K562 (cell line): Measurements from ENCODE around the gene MPL. TPM values are rescaled to one million over a fixed set of nuclear protein-coding genes. Genes with fewer than 3 reads are reported as not detected.

ENCODE experiments used
- ATAC-seq: fragments of 200-7000 bp; cut with Tn5 transposase; 3 replicates; pipeline ENCODE4 v1.9.1; 2020; ENCODE audit warnings: moderate library complexity
- BruUV-seq: library from RNA; stranded (reverse); fragments of 400-500 nt; replicated peaks from 2 replicates; lab custom pipeline; 2021; lab: Mats Ljungman, UMichigan
- CTCF ChIA-PET: fragments of 300-600 bp; formaldehyde crosslinking; extraction: SDS; loops from one replicate; lab custom pipeline; 2021; ENCODE audit warnings: low intra/inter-chr PET ratio; lab: Yijun Ruan, JAX
- POLR2A ChIA-PET: fragments of 300-600, 350-650 bp; sonication (Branson Sonifier 250); formaldehyde crosslinking; extraction: SDS; loops from one replicate; lab custom pipeline; 2021; ENCODE audit warnings: antibody characterized with exemption, inconsistent platforms; lab: Yijun Ruan, JAX
- DNase-seq, 4 experiments: peaks; one replicate each; pipeline versions ENCODE4 v3.0.0 to v3.0.0-alpha.2; 2011 to 2018; ENCODE audit warnings: low spot score in 3 of 4, mixed read lengths in 3 of 4; ENCODE audit errors: extremely low read depth in 1 of 4
- FAIRE-seq: peaks from 2 replicates; lab custom pipeline; 2011; peaks lifted over from hg19 to GRCh38; lab: Jason Lieb, UNC
- H2AFZ ChIP-seq: 2 replicates; pipeline ENCODE4 v1.6.0; 2011; ENCODE audit warnings: low read depth, low read length, control low read depth, inconsistent platforms
- H3K27ac ChIP-seq: fragments of 200-600 bp; 3 replicates; pipeline ENCODE4 v1.8.0; 2011; ENCODE audit warnings: low read depth, mild to moderate bottlenecking, control low read depth, inconsistent platforms, low read length, moderate library complexity, mixed read lengths; ENCODE audit errors: extremely low read depth
- H3K27me3 ChIP-seq, 2 experiments: fragments of 300-600 bp in 1 of 2; 2 replicates in 1 of 2; 3 replicates in 1 of 2; pipeline versions ENCODE4 v1.6.0 to v1.8.0; 2011; ENCODE audit warnings: inconsistent platforms in 2 of 2, low read length in 2 of 2, mild to moderate bottlenecking in 1 of 2, mixed read lengths in 1 of 2, moderate library complexity in 1 of 2; ENCODE audit not compliant: control insufficient read depth in 2 of 2, insufficient read depth in 2 of 2
- H3K36me3 ChIP-seq: fragments of 300-600 bp; 3 replicates; pipeline ENCODE4 v1.8.0; 2011; ENCODE audit warnings: mild to moderate bottlenecking, low read length, inconsistent platforms; ENCODE audit not compliant: control insufficient read depth, insufficient read depth
- H3K4me1 ChIP-seq, 2 experiments: fragments of 200-600 bp in 1 of 2; replicated peaks in 1 of 2; 2 replicates in 1 of 2; 3 replicates in 1 of 2; pipeline versions ENCODE4 v1.5.1 to v1.8.0; 2011; ENCODE audit warnings: inconsistent platforms in 2 of 2, low read length in 2 of 2, mild to moderate bottlenecking in 1 of 2, mixed read lengths in 1 of 2, moderate library complexity in 1 of 2; ENCODE audit not compliant: control insufficient read depth in 2 of 2, insufficient read depth in 2 of 2
- H3K4me2 ChIP-seq: 2 replicates; pipeline ENCODE4 v1.6.1; 2011; ENCODE audit warnings: low read length, control low read depth, inconsistent platforms, mixed read lengths; ENCODE audit not compliant: insufficient read depth
- H3K4me3 ChIP-seq: fragments of 200-600 bp; sonication (generic), shearing (Covaris generic); 2 replicates; pipeline ENCODE4 v1.5.1; 2016; ENCODE audit warnings: control low read depth, inconsistent platforms
- H3K79me2 ChIP-seq: fragments of 200-600 bp; 3 replicates; pipeline ENCODE4 v1.8.0; 2011; ENCODE audit warnings: low read length, inconsistent platforms; ENCODE audit not compliant: control insufficient read depth, insufficient read depth
- H3K9ac ChIP-seq, 2 experiments: 2 replicates each; pipeline versions ENCODE4 v1.6.0 to v1.6.1; 2011; ENCODE audit warnings: low read depth in 2 of 2, low read length in 2 of 2, control low read depth in 1 of 2, inconsistent platforms in 1 of 2, mild to moderate bottlenecking in 1 of 2, mixed read lengths in 1 of 2; ENCODE audit not compliant: insufficient read depth in 1 of 2
- H3K9me1 ChIP-seq: one replicate; pipeline ENCODE4 v1.6.0; 2011; ENCODE audit warnings: inconsistent platforms, mild to moderate bottlenecking, low read length, moderate library complexity; ENCODE audit not compliant: control insufficient read depth, insufficient read depth
- H3K9me3 ChIP-seq: replicated peaks from 2 replicates; pipeline ENCODE4 v1.5.1; 2011; ENCODE audit warnings: low read depth, low read length, inconsistent platforms; ENCODE audit not compliant: control insufficient read depth, insufficient read depth
- H4K20me1 ChIP-seq: replicated peaks from 2 replicates; pipeline ENCODE4 v1.6.1; 2011; ENCODE audit warnings: low read length, inconsistent platforms, mixed read lengths; ENCODE audit not compliant: control insufficient read depth, insufficient read depth
- ESRRA ChIP-seq: fragments of 450-650 bp; IDR thresholded peaks from 2 replicates; pipeline ENCODE4 v1.6.1; 2014; ENCODE audit warnings: low read depth, mild to moderate bottlenecking, moderate library complexity, borderline replicate concordance
- HMG20A ChIP-seq: fragments of 450-650 bp; formaldehyde crosslinking; conservative IDR thresholded peaks from 2 replicates; pipeline ENCODE4 v1.4.0; 2020; ENCODE audit warnings: mild to moderate bottlenecking, mixed read lengths
- MCM3 ChIP-seq: fragments of 450-650 bp; IDR thresholded peaks from 2 replicates; pipeline ENCODE4 v1.6.1; 2016
- MECOM ChIP-seq: fragments of 250-450 bp; sonication (Bioruptor Pico); IDR thresholded peaks from 2 replicates; pipeline ENCODE4 v1.8.0; 2022; ENCODE audit warnings: inconsistent platforms
- PHF21A ChIP-seq: fragments of 450-650 bp; IDR thresholded peaks from 2 replicates; pipeline ENCODE4 v1.6.1; 2017; ENCODE audit warnings: low read depth, borderline replicate concordance
- PHTF2 ChIP-seq: fragments of 250-450 bp; sonication (Bioruptor Pico); IDR thresholded peaks from 2 replicates; pipeline ENCODE4 v1.5.0; 2021; ENCODE audit warnings: mild to moderate bottlenecking
- RFX1 ChIP-seq: fragments of 450-650 bp; IDR thresholded peaks from 2 replicates; pipeline ENCODE4 v1.6.1; 2016; ENCODE audit warnings: mild to moderate bottlenecking, moderate library complexity
- RHOXF2B ChIP-seq: fragments of 250-450 bp; sonication (Bioruptor Pico); conservative IDR thresholded peaks from 2 replicates; pipeline ENCODE4 v1.5.1; 2021
- SIRT6 ChIP-seq: IDR thresholded peaks from one replicate; pipeline ENCODE4 v1.6.1; 2012; ENCODE audit warnings: low read depth, mild to moderate bottlenecking, control low read depth, inconsistent platforms, low read length, moderate library complexity
- SOX6 ChIP-seq: fragments of 450-650 bp; IDR thresholded peaks from 2 replicates; pipeline ENCODE4 v1.6.1; 2014; ENCODE audit warnings: mild to moderate bottlenecking
- SREBF2 ChIP-seq: sonication (generic); formaldehyde crosslinking; IDR thresholded peaks from 2 replicates; pipeline ENCODE4 v1.4.0; 2020; ENCODE audit warnings: mild to moderate bottlenecking, missing genetic modification reagents
- ZFP1 ChIP-seq: fragments of 450-650 bp; formaldehyde crosslinking; IDR thresholded peaks from 2 replicates; pipeline ENCODE4 v1.4.0; 2020; ENCODE audit warnings: mild to moderate bottlenecking, mixed read lengths
- ZNF197 ChIP-seq: fragments of 200-800 bp; sonication (Bioruptor generic); IDR thresholded peaks from 2 replicates; pipeline ENCODE4 v1.6.1; 2016; ENCODE audit warnings: low read depth, missing genetic modification characterization, missing compliant biosample characterization
- ZNF408 ChIP-seq: fragments of 250-450 bp; sonication (Bioruptor Pico); IDR thresholded peaks from 2 replicates; pipeline ENCODE4 v1.4.0; 2020; ENCODE audit warnings: low read depth, mild to moderate bottlenecking, moderate library complexity
- ZNF436 ChIP-seq: fragments of 250-450, 450-650 bp; sonication (Bioruptor Pico); formaldehyde crosslinking; IDR thresholded peaks from 2 replicates; pipeline ENCODE4 v1.7.0; 2020; ENCODE audit warnings: mild to moderate bottlenecking
- WGBS: fragments of 100-300 bp; shearing (Covaris generic); methylation state at CpG from one replicate; pipeline ENCODE4 v1.1.6; 2016; ENCODE audit warnings: low coverage, mixed read lengths; ENCODE audit not compliant: insufficient coverage; ENCODE audit errors: missing lambda C conversion rate; 5-methylcytosine and 5-hydroxymethylcytosine counted together
- in situ Hi-C: fragments of 300-500 bp; cut with MboI; formaldehyde crosslinking; loops from 4 replicates; pipeline ENCODE4 v1.15.0; 2018; ENCODE audit warnings: inconsistent platforms, mixed read lengths
- intact Hi-C: fragments of 100-400 bp; cut with micrococcal nuclease; formaldehyde crosslinking; loops from 2 replicates; pipeline ENCODE4 v1.14.2; 2022
- polyA plus RNA-seq, 8 experiments: library from polyadenylated mRNA; depleted of rRNA in 4 of 8; stranded (reverse) in 5 of 8; unstranded in 3 of 8; fragments of >200 nt; fragmentation: Nextera tagmentation in 2 of 8; fragmentation: Illumina TruSeq in 1 of 8; extraction: Ambion mirVana in 2 of 8; extraction: Trizol in 1 of 8; gene quantifications; 2 replicates each; pipeline versions ENCODE4 v1.2.1 to v1.2.3, GENCODE V29; 2011 to 2014; ENCODE audit warnings: inconsistent platforms in 1 of 8, missing spikeins in 1 of 8
- total RNA-seq, 7 experiments: library from RNA; depleted of rRNA in 6 of 7; stranded (reverse); fragments of >200 nt in 6 of 7; fragmentation: Illumina TruSeq in 2 of 7; extraction: Trizol in 2 of 7; gene quantifications; 2 replicates each; pipeline versions ENCODE4 v1.2.1 to v1.2.3, GENCODE V29; 2011 to 2021; ENCODE audit warnings: low replicate concordance in 1 of 7
- TF ChIP-seq, protein P1 (sequence below): fragments of 450-650 bp; conservative IDR thresholded peaks from 2 replicates; pipeline ENCODE4 v1.6.1; 2016; ENCODE audit warnings: missing genetic modification characterization, low read depth, mild to moderate bottlenecking, control low read depth, missing compliant biosample characterization

The MPL gene
- total and polyA plus RNA-seq, 9 of the 15 experiments (the other 6 are each of a cell fraction or from before 2014, with no cell fraction given): not detected

DNA sequence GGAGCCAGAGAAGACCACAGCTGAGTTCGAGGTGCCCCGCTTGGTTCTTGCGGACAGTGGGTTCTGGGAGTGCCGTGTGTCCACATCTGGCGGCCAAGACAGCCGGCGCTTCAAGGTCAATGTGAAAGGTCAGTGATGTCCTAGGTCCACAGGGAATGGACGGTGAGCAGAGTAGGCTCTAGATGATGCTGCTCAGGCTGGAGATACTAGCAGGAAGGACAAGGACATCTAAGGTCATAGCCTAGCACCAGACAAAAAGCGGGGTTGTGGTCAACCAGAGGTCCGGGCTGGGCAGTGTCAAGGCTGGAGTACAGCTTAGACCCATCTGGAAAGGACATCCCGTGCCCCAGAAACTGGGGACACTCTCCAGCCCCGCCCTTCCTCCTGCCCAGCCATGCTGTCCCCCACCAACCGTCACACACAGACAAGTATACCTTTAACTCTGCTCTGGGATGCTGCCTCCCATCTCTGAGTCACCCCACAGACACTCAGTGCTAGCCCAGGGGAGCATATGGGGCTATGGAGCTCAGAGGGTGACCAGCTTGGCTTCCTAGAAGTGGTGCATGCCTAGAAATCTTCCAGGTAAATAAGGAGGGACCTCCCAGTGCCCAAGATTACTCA is 28.1 kb upstream of the MPL start:
- Histone ChIP-seq H3K4me2 (no peak overlapping the region), H3K9me3 (0 out of 2 replicates have a peak, but pooled peaks cover 2% of the 10 kb centered on the region), H3K36me3 (no peaks in the 10 kb centered on the region), H4K20me1 (no peaks in the 10 kb centered on the region; the same call in 1 of the 2 replicates), H3K4me1 (peaks cover 4 to 28% of the 10 kb centered on the region in 2 experiments; a peak in 4 of 5 replicates), H3K27me3 (peaks cover 20 to 76% of the 10 kb centered on the region in 2 experiments), H3K9me1 (no peaks in the 10 kb centered on the region), H3K9ac (no peak overlapping the region), H2AFZ (no peak overlapping the region), H3K4me3 (no peak overlapping the region)
- DNase-seq (no peak), FAIRE-seq (no peak), ATAC-seq (no peak)
- ChIA-PET POLR2A (interaction anchor here (0.6 to 1.3 kb wide), 4 partner anchors 11 to 1658 kb away, joined by 3 to 6 read pairs (median 4); no protein-coding TSS in a partner anchor), CTCF (no interaction called here)
- 23% methylated on average over 13 of the region's 13 CpGs for WGBS
- in situ Hi-C loops (no loop called here), intact Hi-C loops (no loop called here)
- BruUV-seq: no TSS peak
- TF ChIP-seq MECOM (CRISPR knock-in tag): no peak
- TF ChIP-seq ESRRA: peak; percentile 60
- TF ChIP-seq, all 486 proteins: peak for 1
- no peaks in the 10 kb centered on the region for H3K79me2 ChIP-seq
- no peak overlapping the region for H3K27ac ChIP-seq

DNA sequence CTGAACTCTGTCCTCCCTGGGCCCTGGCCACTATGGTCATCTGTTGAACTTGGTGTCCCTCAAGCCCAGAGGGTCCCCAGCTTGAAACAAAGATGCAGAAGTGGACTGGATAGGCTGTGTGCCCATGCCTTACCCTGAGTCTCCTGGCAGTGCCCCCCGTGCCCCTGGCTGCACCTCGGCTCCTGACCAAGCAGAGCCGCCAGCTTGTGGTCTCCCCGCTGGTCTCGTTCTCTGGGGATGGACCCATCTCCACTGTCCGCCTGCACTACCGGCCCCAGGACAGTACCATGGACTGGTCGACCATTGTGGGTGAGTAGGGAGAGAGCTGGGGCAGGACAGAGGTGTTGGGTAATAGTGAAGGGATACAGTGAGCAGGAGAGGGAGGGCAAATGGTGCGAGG is 26.1 kb upstream of the MPL start:
- 0% methylated on average over 9 of the region's 9 CpGs for WGBS
- BruUV-seq: no TSS peak
- H3K4me3 ChIP-seq: no peak overlapping the region
- in situ Hi-C loops: no loop called here
- intact Hi-C loops: no loop called here
- H4K20me1 ChIP-seq: 0 out of 2 replicates have a peak, but pooled peaks cover 4% of the 10 kb centered on the region
- POLR2A ChIA-PET: interaction anchor here (0.5 to 1.5 kb wide), 5 partner anchors 9 to 578 kb away, joined by 3 to 4 read pairs (median 3); partner anchors contain the start of genes MED8 and SZT2
- no peaks in the 10 kb centered on the region for H3K79me2 ChIP-seq
- ATAC-seq (no peak), DNase-seq (no peak), FAIRE-seq (no peak)
- no peak overlapping the region for H3K27ac ChIP-seq
- peaks cover 0 to 18% of the 10 kb centered on the region in 2 experiments; a peak in 1 of 5 replicates for H3K4me1 ChIP-seq
- CTCF ChIA-PET: no interaction called here
- peaks cover 11 to 63% of the 10 kb centered on the region in 2 experiments; a peak in 4 of 5 replicates for H3K27me3 ChIP-seq
- no peaks in the 10 kb centered on the region for H3K9me1 ChIP-seq
- H3K4me2 ChIP-seq: no peak overlapping the region
- H3K9ac ChIP-seq: peak overlapping the region in 1 of 2 experiments; percentile 40; a peak in 1 of 4 replicates
- H3K9me3 ChIP-seq: 0 out of 2 replicates have a peak, but pooled peaks cover 2% of the 10 kb centered on the region
- H2AFZ ChIP-seq: no peak overlapping the region
- no peaks in the 10 kb centered on the region for H3K36me3 ChIP-seq
- no peak for TF ChIP-seq SIRT6
- TF ChIP-seq HMG20A (CRISPR knock-in tag): no peak
- no peak for TF ChIP-seq RFX1
- TF ChIP-seq SREBF2: no peak
- TF ChIP-seq RHOXF2B (CRISPR knock-in tag): no peak
- TF ChIP-seq ZFP1 (CRISPR knock-in tag): no peak
- TF ChIP-seq ZNF436: no peak
- no peak for TF ChIP-seq SOX6
- no peak for TF ChIP-seq ZNF408 (CRISPR knock-in tag)
- no peak for TF ChIP-seq PHF21A
- no peak for TF ChIP-seq ZNF197 (CRISPR knock-in tag)
- TF ChIP-seq PHTF2 (CRISPR knock-in tag): no peak
- TF ChIP-seq MCM3: no peak
- TF ChIP-seq, protein P1, sequence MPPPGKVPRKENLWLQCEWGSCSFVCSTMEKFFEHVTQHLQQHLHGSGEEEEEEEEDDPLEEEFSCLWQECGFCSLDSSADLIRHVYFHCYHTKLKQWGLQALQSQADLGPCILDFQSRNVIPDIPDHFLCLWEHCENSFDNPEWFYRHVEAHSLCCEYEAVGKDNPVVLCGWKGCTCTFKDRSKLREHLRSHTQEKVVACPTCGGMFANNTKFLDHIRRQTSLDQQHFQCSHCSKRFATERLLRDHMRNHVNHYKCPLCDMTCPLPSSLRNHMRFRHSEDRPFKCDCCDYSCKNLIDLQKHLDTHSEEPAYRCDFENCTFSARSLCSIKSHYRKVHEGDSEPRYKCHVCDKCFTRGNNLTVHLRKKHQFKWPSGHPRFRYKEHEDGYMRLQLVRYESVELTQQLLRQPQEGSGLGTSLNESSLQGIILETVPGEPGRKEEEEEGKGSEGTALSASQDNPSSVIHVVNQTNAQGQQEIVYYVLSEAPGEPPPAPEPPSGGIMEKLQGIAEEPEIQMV (tag): no peak
